ENCODE data around the gene NTRK3.

NTRK3 gene

GRCh38 chr15:88225461-88225860, 31.1 kb downstream of the NTRK3 start:
- no peak for DNase-seq

GRCh38 chr15:88223084-88223483, 33.5 kb downstream of the NTRK3 start:
- DNase-seq: no peak

- no peak for DNase-seq
Observed at GRCh38 chr15:88221836-88222235, 34.7 kb downstream of the NTRK3 start.

GRCh38 chr15:88220443-88221335, 35.9 kb downstream of the NTRK3 start:
- no peak for DNase-seq

- no peak for DNase-seq
Observed at GRCh38 chr15:88219623-88220022, 36.9 kb downstream of the NTRK3 start.

- no peak for DNase-seq
Observed at GRCh38 chr15:88218557-88219221, 37.9 kb downstream of the NTRK3 start.

- no peak for DNase-seq
Observed at GRCh38 chr15:88215066-88215648, 41.4 kb downstream of the NTRK3 start.

- no peak for DNase-seq
Observed at GRCh38 chr15:88209111-88209510, 47.4 kb downstream of the NTRK3 start.

- no peak for DNase-seq
Observed at GRCh38 chr15:88208396-88208795, 48.1 kb downstream of the NTRK3 start.

GRCh38 chr15:88207565-88207964, 49.0 kb downstream of the NTRK3 start:
- no peak for DNase-seq

- DNase-seq: no peak
Observed at GRCh38 chr15:88204584-88204983, 52.0 kb downstream of the NTRK3 start.

- DNase-seq: no peak
Observed at GRCh38 chr15:88202231-88202630, 54.3 kb downstream of the NTRK3 start.

- DNase-seq: no peak
Observed at GRCh38 chr15:88201207-88201606, 55.3 kb downstream of the NTRK3 start.

- no peak for DNase-seq
Observed at GRCh38 chr15:88196961-88197360, 59.6 kb downstream of the NTRK3 start.

- DNase-seq: no peak
Observed at GRCh38 chr15:88194162-88194561, 62.4 kb downstream of the NTRK3 start.

- DNase-seq: no peak
Observed at GRCh38 chr15:88193415-88193814, 63.1 kb downstream of the NTRK3 start.

GRCh38 chr15:88191812-88192165, 64.8 kb downstream of the NTRK3 start:
- DNase-seq: no peak

- no peak for DNase-seq
Observed at GRCh38 chr15:88190232-88190631, 66.3 kb downstream of the NTRK3 start.

GRCh38 chr15:88188300-88188699, 68.2 kb downstream of the NTRK3 start:
- no peak for DNase-seq

GRCh38 chr15:88187195-88187594, 69.3 kb downstream of the NTRK3 start:
- DNase-seq: no peak

GRCh38 chr15:88185584-88185983, 71.0 kb downstream of the NTRK3 start:
- no peak for DNase-seq

GRCh38 chr15:88181613-88182012, 74.9 kb downstream of the NTRK3 start:
- no peak for DNase-seq

GRCh38 chr15:88179562-88179961, 77.0 kb downstream of the NTRK3 start:
- no peak for DNase-seq

- DNase-seq: no peak
Observed at GRCh38 chr15:88178631-88179030, 77.9 kb downstream of the NTRK3 start.
